ENCODE results near the gene FILIP1. TPM values are rescaled to one million over a fixed set of nuclear protein-coding genes. Genes with fewer than 3 reads are reported as not detected.
"Not testable (repeated sequence)": the region's sequence is repeated elsewhere in the genome, so short reads cannot be mapped to it uniquely, and the experiment has no call there.

Gene FILIP1
- total RNA-seq, 1 donor from 2014 or later = 41.5 TPM

GRCh38 chr6:75421316-75422023, 72.1 kb downstream of the FILIP1 start:
- DNase-seq (ENCODE audit: low read depth) = no peak

DNA sequence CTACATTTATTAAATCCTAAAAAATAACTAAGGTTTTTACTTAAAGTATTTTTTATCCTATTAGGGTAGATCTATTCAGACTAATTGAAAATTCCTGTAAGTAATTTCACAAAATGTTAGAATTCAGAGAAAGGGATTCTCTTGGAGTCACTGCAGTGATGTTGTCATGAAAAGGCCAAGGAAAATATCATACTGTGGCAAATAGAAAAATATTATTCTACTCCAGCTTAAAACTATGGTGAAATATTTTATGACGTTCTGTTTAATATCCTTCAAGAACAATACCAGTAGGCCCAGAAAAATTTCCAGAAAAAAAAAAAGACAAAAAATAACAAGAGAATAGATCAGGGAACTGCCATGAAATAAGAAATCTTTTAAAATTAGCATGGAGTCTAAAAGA, 73.6 kb downstream of the FILIP1 start:
- DNase-seq (ENCODE audit: low read depth) = no peak

- no peak for DNase-seq (ENCODE audit: low read depth)
Observed at GRCh38 chr6:75419416-75419815, 74.2 kb downstream of the FILIP1 start.

DNA sequence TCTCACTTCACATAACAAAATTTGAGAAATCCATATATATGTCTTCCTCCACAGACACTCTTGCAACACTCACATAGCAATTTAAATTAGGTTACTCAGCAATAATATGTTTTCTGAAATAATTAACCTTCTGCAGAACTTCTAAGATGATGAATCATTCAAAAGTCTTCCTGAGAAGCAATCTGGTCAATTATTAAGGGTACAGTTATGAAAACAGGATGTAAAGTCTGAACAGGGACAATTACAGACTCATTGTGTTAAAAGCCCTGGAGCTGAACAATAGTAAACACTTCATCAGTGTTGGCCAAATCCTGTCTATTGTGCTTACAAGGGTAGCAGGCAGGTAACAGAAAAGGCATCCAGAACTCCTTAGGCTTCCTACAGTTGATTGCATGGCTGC, 75.4 kb downstream of the FILIP1 start:
- DNase-seq (ENCODE audit: low read depth) = no peak

DNA sequence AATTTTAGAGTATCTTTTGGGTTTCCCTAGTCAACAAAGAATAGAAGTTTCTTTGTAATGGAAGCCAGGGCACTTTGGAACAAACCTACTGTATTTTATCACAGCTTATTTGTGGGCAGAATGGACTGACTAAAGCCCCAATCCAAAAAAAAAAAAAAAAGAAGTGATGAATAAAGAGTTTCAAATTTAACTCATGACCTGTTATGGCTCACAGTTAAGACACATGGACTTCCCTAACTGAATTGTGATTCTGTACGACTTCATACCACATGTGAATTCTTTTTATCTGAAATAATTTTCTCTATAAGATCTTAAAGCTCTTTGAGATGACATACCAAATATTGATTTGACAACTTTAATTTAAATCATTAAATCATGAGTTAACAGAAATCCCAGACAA, 77.2 kb downstream of the FILIP1 start:
- peak; percentile 14 for DNase-seq (ENCODE audit: low read depth)

DNA sequence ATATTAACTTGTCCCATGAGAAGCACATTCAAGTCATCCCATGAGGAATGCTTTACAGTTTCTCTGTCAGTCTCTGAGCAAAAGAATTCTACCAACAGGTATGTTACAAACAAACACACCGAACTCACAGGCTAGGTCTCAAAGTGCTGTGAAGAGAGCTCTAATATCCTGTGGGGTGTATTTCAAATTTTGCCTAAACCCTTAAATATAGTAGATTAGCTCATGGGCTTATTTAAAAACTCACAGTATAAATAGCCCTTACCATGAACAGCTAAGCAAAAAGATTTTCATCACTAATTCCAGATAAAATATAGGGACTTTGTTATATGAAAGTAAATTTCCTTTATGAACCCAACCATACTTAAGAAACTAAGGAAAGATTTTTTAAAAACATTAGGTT, 77.8 kb downstream of the FILIP1 start:
- DNase-seq (ENCODE audit: low read depth) = peak; percentile 37

GRCh38 chr6:75414445-75415021, 79.1 kb downstream of the FILIP1 start:
- DNase-seq (ENCODE audit: low read depth) = no peak

DNA sequence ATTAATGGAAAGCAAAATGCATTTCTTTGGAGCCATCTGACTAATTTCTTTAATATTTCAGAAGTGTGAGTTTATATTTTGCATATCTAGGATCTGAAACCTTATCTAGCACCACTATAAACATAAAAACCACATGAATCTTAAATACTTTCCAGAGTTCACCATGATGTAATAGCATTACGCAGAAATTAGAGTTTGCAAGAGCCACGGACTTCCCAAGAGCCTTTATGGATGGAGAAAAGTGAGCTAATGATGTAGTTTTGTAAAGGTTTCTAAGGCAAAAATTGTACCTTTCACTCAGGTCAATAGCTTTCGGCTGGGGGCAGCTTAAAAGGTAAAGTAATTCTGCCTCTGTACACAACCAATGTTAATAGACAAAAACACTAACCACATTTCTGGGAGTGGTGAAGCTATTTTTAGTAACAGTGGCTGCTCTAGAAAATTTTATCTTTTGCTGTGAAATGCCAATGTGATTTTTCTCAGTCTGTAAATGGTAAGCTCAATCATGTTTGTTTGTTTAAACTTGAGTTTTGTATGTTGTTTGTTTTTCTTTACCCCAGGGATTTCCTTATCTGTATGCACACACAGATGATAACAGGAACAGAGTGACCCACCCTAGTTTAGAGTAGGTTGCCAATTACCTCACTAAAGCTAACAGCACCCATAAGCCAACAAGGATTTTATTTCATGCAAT, 80.5 kb downstream of the FILIP1 start:
- DNase-seq (ENCODE audit: low read depth) = peak; percentile 24

DNA sequence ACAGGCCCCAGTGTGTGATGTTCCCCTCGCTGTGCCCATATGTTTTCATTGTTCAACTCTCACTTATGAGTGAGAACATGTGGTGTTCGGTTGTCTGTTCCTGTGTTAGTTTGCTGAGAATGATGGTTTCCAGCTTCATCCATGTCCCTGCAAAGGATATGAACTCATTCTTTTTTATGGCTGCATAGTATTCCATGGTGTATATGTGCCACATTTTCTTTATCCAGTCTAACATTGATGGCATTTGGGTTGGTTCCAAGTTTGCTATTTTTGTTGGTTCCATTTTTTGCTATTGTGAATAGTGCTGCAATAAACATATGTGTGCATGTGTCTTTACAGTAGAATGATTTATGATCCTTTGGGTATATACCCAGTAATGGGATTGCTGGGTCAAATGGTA, 83.0 kb downstream of the FILIP1 start:
- not testable (repeated sequence) for DNase-seq (ENCODE audit: low read depth)

DNA sequence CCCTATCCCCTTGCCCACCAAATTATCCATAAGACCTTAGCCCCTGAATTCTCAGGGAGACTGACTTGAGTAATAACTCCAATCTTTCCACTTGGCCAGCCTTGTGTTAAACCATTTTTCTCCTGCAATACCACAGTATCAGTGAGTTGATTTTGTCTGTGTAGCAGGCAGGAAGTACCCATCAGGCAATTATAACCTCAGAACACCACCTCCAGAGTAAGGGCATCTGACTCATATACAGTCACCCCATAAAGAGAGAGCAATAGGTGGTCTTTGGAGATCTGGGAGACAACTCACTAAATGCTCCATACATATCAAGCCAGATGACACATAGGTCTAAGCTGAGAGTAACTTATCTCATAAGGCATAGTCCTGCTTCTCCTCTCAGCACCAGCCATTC, 83.7 kb downstream of the FILIP1 start:
- DNase-seq (ENCODE audit: low read depth) = no peak

DNA sequence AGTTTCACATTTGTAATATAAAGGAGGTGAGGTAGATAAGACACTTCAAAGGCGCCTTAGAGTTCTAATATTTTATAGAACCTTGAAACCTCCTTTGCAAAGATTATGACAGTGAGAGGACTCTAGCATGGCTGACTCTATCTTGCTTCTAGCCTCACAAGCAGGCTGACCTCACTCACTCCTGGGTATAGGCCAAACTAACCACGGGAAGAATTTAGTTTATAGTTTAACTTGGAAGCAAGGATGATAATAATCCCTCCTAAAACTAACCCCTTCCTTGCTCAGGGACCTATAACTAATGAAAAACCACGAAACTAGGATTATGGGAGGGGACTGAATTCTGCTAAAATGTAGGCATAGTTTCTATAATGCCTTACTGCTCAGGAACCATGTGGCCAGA, 84.3 kb downstream of the FILIP1 start:
- no peak for DNase-seq (ENCODE audit: low read depth)

- DNase-seq (ENCODE audit: low read depth) = no peak
Observed at GRCh38 chr6:75403563-75404080, 90.0 kb downstream of the FILIP1 start.

GRCh38 chr6:75402296-75402695, 91.3 kb downstream of the FILIP1 start:
- peak; percentile 85 for DNase-seq (ENCODE audit: low read depth)

DNA sequence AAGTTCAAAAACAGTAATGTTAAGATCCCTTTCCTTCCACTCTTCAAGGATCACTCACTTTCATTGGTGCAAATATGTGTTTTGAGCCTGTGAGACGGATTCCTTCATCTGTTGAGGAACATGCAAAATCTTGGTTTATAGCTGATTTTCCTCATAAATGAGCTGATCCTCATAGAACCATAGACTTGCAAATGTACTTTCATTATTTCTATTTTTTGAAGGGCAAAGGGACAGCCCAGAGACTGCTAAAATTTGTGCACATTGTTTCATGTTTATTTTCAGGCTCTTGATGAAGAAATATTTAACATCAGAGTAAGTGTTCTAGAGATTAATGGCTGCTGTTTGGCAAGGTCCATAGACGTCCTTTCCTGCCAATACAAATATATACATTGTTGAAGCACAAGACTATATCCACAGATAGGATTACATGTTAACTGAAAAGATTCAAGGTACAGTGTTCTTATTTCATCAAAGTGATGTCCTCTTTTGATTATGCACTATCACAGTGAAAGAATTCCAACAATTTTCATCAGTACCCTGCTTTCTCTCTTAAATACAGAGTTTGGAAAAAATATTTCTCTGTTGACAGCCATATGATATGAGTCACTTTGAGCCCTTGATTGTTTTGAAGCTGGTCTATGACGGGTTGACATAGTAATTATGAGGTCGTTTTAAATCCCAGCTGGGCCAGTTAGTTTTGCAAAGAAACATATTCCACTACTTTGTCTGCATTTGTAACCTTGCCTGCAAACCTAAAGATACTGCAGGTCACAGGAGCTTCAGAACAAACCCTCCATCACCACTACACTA, 95.7 kb downstream of the FILIP1 start:
- no peak for DNase-seq (ENCODE audit: low read depth)

DNA sequence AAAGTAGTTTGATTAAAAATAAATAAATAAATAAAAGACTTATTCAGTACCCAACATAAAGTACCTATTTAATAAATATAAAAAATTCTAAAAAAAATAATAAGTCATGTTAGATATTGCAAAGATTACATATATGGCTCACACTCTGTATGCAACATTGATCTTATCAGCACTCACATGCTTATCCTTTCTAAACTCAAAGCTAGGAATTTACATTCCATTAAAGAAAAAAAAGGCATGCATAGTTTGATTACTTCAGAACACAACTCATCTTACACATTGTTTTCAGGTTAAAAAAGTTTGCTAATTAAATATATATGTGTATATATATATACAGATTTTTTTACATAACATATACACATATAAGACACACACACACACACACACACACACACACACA, 96.4 kb downstream of the FILIP1 start:
- DNase-seq (ENCODE audit: low read depth) = no peak

DNA sequence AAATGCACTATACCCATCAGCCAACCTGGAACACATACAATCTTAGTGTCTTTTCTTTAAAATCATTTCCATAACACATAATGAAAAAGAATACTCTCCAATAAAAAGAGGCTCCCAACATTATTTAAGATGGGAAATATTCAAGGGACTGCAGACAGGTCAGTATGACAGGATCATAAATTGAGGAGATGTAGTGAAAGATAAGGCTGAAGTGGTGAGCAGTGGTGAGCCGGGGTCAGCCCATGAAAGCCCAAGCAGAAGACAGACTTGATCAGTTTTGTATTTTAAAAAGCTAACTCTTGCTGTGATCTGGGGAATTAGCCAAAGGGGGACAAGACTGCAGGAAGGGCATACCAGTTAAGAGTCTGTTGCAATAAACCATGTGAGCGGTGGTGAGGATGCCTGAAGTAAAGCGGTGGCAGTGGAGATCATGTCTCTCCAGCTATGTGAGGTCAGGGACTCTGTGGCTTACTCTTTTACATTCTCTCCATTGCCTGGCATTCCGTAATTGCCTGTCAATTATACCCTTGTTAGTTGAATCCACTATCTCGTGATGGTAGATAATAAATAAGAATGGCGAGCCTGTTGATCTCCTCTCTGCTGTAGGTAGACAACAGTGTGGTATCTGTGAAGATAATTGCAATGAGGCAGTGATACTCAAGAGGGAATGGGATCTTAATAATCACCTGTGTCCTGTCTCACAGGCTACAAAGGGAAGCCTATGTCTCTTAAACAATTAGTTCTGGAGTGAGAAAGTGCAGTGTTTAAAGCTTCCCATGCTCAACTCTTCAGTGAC, 97.4 kb downstream of the FILIP1 start:
- DNase-seq (ENCODE audit: low read depth) = peak; percentile 56

GRCh38 chr6:75393806-75394205, 99.8 kb downstream of the FILIP1 start:
- no peak for DNase-seq (ENCODE audit: low read depth)

DNA sequence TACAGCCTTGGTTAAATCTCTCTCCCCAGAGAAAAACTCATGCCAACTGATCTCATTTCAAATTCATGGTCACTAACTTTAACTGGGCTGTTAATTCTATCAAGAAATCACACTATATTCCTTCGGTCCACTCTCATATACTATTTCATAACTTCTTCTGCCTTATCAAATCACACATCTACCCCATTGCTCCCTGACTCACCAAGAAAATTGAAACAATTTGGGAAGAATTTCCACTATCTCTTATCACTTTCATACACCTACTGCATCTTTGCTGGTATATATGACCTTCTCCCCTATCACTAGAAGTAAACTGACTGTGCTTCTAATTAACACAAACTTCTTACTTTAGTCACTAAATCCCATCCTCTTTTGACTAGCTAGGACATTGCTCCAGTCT, 102.3 kb downstream of the FILIP1 start:
- DNase-seq (ENCODE audit: low read depth) = no peak

- peak; percentile 90 for DNase-seq (ENCODE audit: low read depth)
Observed at GRCh38 chr6:75386050-75386770, 107.4 kb downstream of the FILIP1 start.

GRCh38 chr6:75384116-75384515, 109.5 kb downstream of the FILIP1 start:
- DNase-seq (ENCODE audit: low read depth) = no peak
